ENCODE data around the gene CHID1. TPM values are rescaled to one million over a fixed set of nuclear protein-coding genes. Genes with fewer than 3 reads are reported as not detected.

CHID1 gene
- total RNA-seq, 6 donors from 2014 or later: 34.6 to 144 (median 59.1) TPM

GRCh38 chr11:926341-926916 is 15.8 kb upstream of the CHID1 start:
- DNase-seq: peak in 1 of 2 donors; percentile 52
- peak in 1 of 2 donors; percentile 36 for ATAC-seq (ENCODE audit: low FRiP score in 2 of 2)
- WGBS, 2 donors: 5% methylated on average over 15 to 25 of the region's 26 CpGs
- H3K9me3 ChIP-seq: no peaks in the 10 kb centered on the region
- peaks cover 44 to 61% (median 50%) of the 10 kb centered on the region in 4 donors for H3K4me1 ChIP-seq
- H3K4me3 ChIP-seq: peak overlapping the region; percentile 69 to 95 (median 92)
- H3K36me3 ChIP-seq: no peaks in the 10 kb centered on the region
- H3K27ac ChIP-seq: peak overlapping the region; percentile 94 to 97 (median 96)
- no peaks in the 10 kb centered on the region for H3K27me3 ChIP-seq
- TF ChIP-seq POLR2A (IDR thresholded peaks at IDR 0.05) (peak in 1 of 4 donors; percentile 10), EP300 (IDR thresholded peaks at IDR 0.05) (no peak)

GRCh38 chr11:925496-926301 is 15.1 kb upstream of the CHID1 start, which contains the start of gene AP2A2:
TSS of gene AP2A2 (plus strand) at chr11:925870. CDS start at chr11:926022, 152 bp downstream.
- peaks cover 37 to 53% (median 43%) of the 10 kb centered on the region in 4 donors for H3K4me1 ChIP-seq
- ATAC-seq (ENCODE audit: low FRiP score in 2 of 2) (peak; percentile 86 to 96), DNase-seq (peak; percentile 90 to 99)
- H3K27me3 ChIP-seq: no peaks in the 10 kb centered on the region
- WGBS, 2 donors: 1 to 13% methylated on average over 17 to 35 of the region's 124 CpGs
- TF ChIP-seq POLR2A (IDR thresholded peaks at IDR 0.05): peak in 3 of 4 donors; percentile 65 to 90 (median 72)
- TF ChIP-seq CTCF (IDR thresholded peaks at IDR 0.05): peak; percentile 88 to 100 (median 100)
- peak; percentile 45 to 71 for TF ChIP-seq POLR2AphosphoS5 (IDR thresholded peaks at IDR 0.05)
- no peak for TF ChIP-seq EP300 (IDR thresholded peaks at IDR 0.05)
- peak within 1 kb of the TSS; percentile 94 to 97 (median 96) for H3K27ac ChIP-seq
- peak within 1 kb of the TSS; percentile 69 to 95 (median 92) for H3K4me3 ChIP-seq
- no peaks in the 10 kb centered on the region for H3K36me3 ChIP-seq
- H3K9me3 ChIP-seq: no peaks in the 10 kb centered on the region

GRCh38 chr11:925158-925495 is 14.5 kb upstream of the CHID1 start:
- peak overlapping the region in 3 of 4 donors; percentile 69 to 95 (median 94) for H3K4me3 ChIP-seq
- no peaks in the 10 kb centered on the region for H3K9me3 ChIP-seq
- H3K27me3 ChIP-seq: no peaks in the 10 kb centered on the region
- 50 to 70% methylated on average over 2 to 16 of the region's 28 CpGs for WGBS, 2 donors
- TF ChIP-seq POLR2A (IDR thresholded peaks at IDR 0.05) (no peak), POLR2AphosphoS5 (IDR thresholded peaks at IDR 0.05) (no peak), CTCF (IDR thresholded peaks at IDR 0.05) (no peak), EP300 (IDR thresholded peaks at IDR 0.05) (no peak)
- H3K4me1 ChIP-seq: peaks cover 35 to 50% (median 40%) of the 10 kb centered on the region in 4 donors
- DNase-seq (no peak), ATAC-seq (ENCODE audit: low FRiP score in 2 of 2) (peak in 1 of 2 donors; percentile 1)
- peak overlapping the region; percentile 94 to 97 (median 96) for H3K27ac ChIP-seq
- H3K36me3 ChIP-seq: no peaks in the 10 kb centered on the region

GRCh38 chr11:924406-925157 is 14.0 kb upstream of the CHID1 start:
- TF ChIP-seq EP300 (IDR thresholded peaks at IDR 0.05) (no peak), POLR2A (IDR thresholded peaks at IDR 0.05) (no peak), CTCF (IDR thresholded peaks at IDR 0.05) (no peak), POLR2AphosphoS5 (IDR thresholded peaks at IDR 0.05) (no peak)

More at GRCh38 chr11:924406-925157, 14.0 kb upstream of the CHID1 start:
- H3K27me3 ChIP-seq: no peaks in the 10 kb centered on the region
- peak overlapping the region; percentile 94 to 97 (median 96) for H3K27ac ChIP-seq
- DNase-seq (peak in 1 of 2 donors; percentile 85), ATAC-seq (ENCODE audit: low FRiP score in 2 of 2) (peak in 1 of 2 donors; percentile 1)
- H3K4me3 ChIP-seq: peak overlapping the region in 3 of 4 donors; percentile 69 to 95 (median 94)
- H3K36me3 ChIP-seq: no peaks in the 10 kb centered on the region
- H3K9me3 ChIP-seq: no peaks in the 10 kb centered on the region
- H3K4me1 ChIP-seq: peaks cover 34 to 44% (median 37%) of the 10 kb centered on the region in 4 donors
- 61 to 70% methylated on average over 13 to 14 of the region's 18 CpGs for WGBS, 2 donors

Data from upper lobe of left lung (tissue), 6 donors.